DOHH2 (cell line): ENCODE results near the gene NSMCE1.

ENCODE experiments used
- H3F3A ChIP-seq: fragments of 200-600 bp; sonication (generic), shearing (Covaris generic); 2 replicates; pipeline ENCODE4 v1.6.0; 2016; ENCODE audit warnings: antibody characterized with exemption, mild to moderate bottlenecking; ENCODE audit not compliant: control insufficient read depth, insufficient read depth
- H3K27ac ChIP-seq: fragments of 200-600 bp; sonication (generic); 2 replicates; pipeline ENCODE4 v1.5.1; 2014; ENCODE audit warnings: low read depth, mild to moderate bottlenecking, low read length, moderate library complexity
- H3K27me3 ChIP-seq: fragments of 200-600 bp; sonication (generic); 2 replicates; pipeline ENCODE4 v1.6.1; 2014; ENCODE audit warnings: mild to moderate bottlenecking, low read length, mixed read lengths; ENCODE audit not compliant: control insufficient read depth
- H3K36me3 ChIP-seq: fragments of 200-600 bp; sonication (generic); 2 replicates; pipeline ENCODE4 v1.6.1; 2014; ENCODE audit warnings: mild to moderate bottlenecking, low read length, moderate library complexity, mixed read lengths; ENCODE audit not compliant: control insufficient read depth
- H3K4me1 ChIP-seq: fragments of 200-600 bp; sonication (generic); 2 replicates; pipeline ENCODE4 v1.6.1; 2014; ENCODE audit warnings: mild to moderate bottlenecking, low read length, mixed read lengths; ENCODE audit not compliant: control insufficient read depth
- H3K4me2 ChIP-seq: fragments of 200-600 bp; sonication (generic); 2 replicates; pipeline ENCODE4 v1.6.0; 2014; ENCODE audit warnings: mild to moderate bottlenecking, low read length, moderate library complexity
- H3K4me3 ChIP-seq: fragments of 200-600 bp; sonication (generic); 2 replicates; pipeline ENCODE4 v1.5.1; 2014; ENCODE audit warnings: mild to moderate bottlenecking, low read length, mixed read lengths
- H3K79me2 ChIP-seq: fragments of 200-600 bp; sonication (generic); 2 replicates; pipeline ENCODE4 v1.6.1; 2014; ENCODE audit warnings: mild to moderate bottlenecking, low read length, mixed read lengths; ENCODE audit not compliant: control insufficient read depth
- H3K9me2 ChIP-seq: fragments of 200-600 bp; sonication (generic); replicated peaks from 2 replicates; pipeline ENCODE4 v1.6.1; 2014; ENCODE audit warnings: mild to moderate bottlenecking, low read length, mixed read lengths; ENCODE audit not compliant: control insufficient read depth
- H3K9me3 ChIP-seq: fragments of 200-600 bp; sonication (generic); 2 replicates; pipeline ENCODE4 v1.6.1; 2014; ENCODE audit warnings: antibody characterized with exemption, low read length, mixed read lengths; ENCODE audit not compliant: control insufficient read depth, insufficient read depth
- H4K20me1 ChIP-seq: fragments of 200-600 bp; sonication (generic); 2 replicates; pipeline ENCODE4 v1.6.0; 2014; ENCODE audit warnings: low read depth, mild to moderate bottlenecking, antibody characterized with exemption, low read length, moderate library complexity; ENCODE audit not compliant: control insufficient read depth, insufficient read depth
- EZH2phosphoT487 ChIP-seq: fragments of 200-600 bp; sonication (generic); IDR thresholded peaks from 2 replicates; pipeline ENCODE4 v1.6.1; 2017; ENCODE audit warnings: borderline replicate concordance, mild to moderate bottlenecking, antibody characterized with exemption, low read length, moderate library complexity, mixed read lengths
- TF ChIP-seq, protein P1 (sequence below): fragments of 200-600 bp; sonication (generic); IDR thresholded peaks from one replicate; pipeline ENCODE4 v1.5.1; 2014; ENCODE audit warnings: antibody characterized with exemption, mild to moderate bottlenecking, low read depth, low read length; ENCODE audit not compliant: poor library complexity, severe bottlenecking

Gene NSMCE1

DNA sequence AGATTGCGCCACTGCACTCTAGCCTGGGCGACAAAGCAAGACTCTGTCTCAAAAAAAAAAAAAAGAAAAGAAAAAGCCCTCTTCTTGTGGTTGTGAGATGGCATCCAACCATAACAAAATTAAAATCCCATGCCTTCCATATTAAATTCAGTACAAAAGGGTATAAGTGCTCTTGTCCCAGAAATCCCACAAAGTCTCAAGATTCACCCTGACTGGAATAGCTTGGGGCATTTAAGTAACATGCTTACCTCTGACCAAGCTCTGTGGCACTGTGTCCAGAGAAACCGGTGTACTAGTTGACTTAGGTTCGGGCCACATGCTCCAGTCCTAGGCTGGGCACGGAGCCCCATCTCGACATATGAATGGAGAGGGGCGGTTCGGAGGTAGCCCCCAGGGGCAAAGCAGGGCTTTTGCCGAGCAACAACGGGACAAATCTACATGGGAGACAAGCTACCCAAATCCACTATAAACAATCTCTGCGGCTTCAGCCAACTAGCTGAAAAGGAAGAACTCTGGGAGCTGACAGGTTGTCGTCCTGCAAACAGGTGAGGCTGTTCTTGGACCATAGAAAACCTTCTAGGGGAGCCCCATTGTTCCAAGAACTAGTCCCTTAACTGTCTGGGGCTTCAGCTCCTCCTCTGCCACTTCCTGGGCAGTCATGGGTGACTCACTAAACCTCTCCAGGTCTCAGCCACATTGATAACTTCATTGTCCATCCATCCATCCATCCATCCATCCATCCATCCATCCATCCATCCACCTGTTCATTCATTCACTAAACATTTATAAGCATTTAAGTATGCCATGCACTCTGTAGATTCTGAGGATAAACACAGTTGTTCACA lies 34.9 kb upstream of the NSMCE1 start:
- peaks cover 68% of the 10 kb centered on the region for H3K4me1 ChIP-seq
- peaks cover 39% of the 10 kb centered on the region for H3F3A ChIP-seq
- no peaks in the 10 kb centered on the region for H3K79me2 ChIP-seq
- H3K9me2 ChIP-seq, result no peaks in the 10 kb centered on the region
- no peak for TF ChIP-seq EZH2phosphoT487
- TF ChIP-seq, protein P1, sequence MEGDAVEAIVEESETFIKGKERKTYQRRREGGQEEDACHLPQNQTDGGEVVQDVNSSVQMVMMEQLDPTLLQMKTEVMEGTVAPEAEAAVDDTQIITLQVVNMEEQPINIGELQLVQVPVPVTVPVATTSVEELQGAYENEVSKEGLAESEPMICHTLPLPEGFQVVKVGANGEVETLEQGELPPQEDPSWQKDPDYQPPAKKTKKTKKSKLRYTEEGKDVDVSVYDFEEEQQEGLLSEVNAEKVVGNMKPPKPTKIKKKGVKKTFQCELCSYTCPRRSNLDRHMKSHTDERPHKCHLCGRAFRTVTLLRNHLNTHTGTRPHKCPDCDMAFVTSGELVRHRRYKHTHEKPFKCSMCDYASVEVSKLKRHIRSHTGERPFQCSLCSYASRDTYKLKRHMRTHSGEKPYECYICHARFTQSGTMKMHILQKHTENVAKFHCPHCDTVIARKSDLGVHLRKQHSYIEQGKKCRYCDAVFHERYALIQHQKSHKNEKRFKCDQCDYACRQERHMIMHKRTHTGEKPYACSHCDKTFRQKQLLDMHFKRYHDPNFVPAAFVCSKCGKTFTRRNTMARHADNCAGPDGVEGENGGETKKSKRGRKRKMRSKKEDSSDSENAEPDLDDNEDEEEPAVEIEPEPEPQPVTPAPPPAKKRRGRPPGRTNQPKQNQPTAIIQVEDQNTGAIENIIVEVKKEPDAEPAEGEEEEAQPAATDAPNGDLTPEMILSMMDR, result no peak
- no peak overlapping the region for H3K4me3 ChIP-seq
- no peaks in the 10 kb centered on the region for H4K20me1 ChIP-seq
- H3K27ac ChIP-seq, result 0 out of 2 replicates have a peak overlapping the region, but pooled peaks have one; percentile 98
- peaks cover 4% of the 10 kb centered on the region; the same call in 1 of the 2 replicates for H3K9me3 ChIP-seq
- no peaks in the 10 kb centered on the region for H3K27me3 ChIP-seq
- H3K36me3 ChIP-seq, result no peaks in the 10 kb centered on the region
- H3K4me2 ChIP-seq, result peak overlapping the region; percentile 9; the same call in 1 of the 2 replicates

DNA sequence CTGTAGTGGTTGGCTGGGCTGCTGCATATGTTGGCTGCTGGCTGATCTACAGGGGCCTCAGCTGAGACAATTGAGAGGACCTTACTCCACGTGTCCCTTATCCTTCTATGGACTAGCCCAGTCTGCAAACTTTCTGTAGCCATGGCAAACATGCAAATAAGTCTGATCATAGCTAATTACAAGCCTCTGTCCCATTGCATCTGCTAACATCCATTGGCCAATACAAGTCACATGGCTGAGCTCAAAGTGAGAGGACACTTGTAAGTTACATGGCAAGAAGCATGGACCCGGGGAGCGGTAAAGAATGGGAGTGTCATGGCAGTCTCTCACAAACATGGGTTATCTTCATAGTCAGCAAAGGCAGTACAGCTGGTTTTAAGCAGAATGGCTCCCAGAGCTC lies 33.6 kb upstream of the NSMCE1 start:
- Histone ChIP-seq H3K4me2 (peak overlapping the region; percentile 59), H3K27me3 (no peaks in the 10 kb centered on the region), H3K79me2 (no peaks in the 10 kb centered on the region), H3K4me3 (peak overlapping the region; percentile 53), H4K20me1 (no peaks in the 10 kb centered on the region), H3K4me1 (peaks cover 82% of the 10 kb centered on the region), H3K9me3 (peaks cover 4% of the 10 kb centered on the region; the same call in 1 of the 2 replicates), H3K27ac (peak overlapping the region; percentile 98), H3K36me3 (no peaks in the 10 kb centered on the region), H3K9me2 (no peaks in the 10 kb centered on the region), H3F3A (peaks cover 51% of the 10 kb centered on the region)
- TF ChIP-seq, protein P1, result no peak
- no peak for TF ChIP-seq EZH2phosphoT487

DNA sequence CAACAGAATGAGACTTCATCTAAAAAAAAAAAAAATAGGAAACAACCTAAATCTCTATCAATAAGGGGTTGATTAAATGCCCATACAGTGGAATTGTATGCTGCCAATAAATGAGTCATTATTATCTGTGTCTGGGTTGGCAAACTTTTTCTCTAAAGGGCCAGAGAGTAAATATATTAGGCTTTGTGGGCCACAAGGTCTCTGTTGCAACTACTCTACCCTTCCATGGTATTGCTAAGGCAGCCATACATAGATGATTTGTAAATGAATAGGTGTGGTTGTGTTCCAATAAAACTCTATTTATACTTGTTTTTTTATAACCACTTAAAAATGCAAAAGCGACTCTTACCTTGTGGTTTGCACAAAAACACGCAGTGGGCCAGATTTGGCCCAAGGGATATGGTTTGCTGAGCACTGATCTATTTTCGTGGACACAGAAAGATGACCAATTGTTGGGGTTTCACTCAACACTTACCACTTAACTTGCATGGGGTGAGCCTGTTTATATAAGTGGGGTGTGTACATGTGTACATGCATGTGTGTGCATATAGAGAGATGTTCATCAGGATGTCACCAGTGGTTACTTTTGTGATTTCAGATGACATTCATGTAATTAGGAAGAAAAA lies 32.8 kb upstream of the NSMCE1 start:
- no peaks in the 10 kb centered on the region for H3K9me2 ChIP-seq
- H3K79me2 ChIP-seq, result no peaks in the 10 kb centered on the region
- H3K9me3 ChIP-seq, result peaks cover 4% of the 10 kb centered on the region; the same call in 1 of the 2 replicates
- H3K36me3 ChIP-seq, result no peaks in the 10 kb centered on the region
- H3K27me3 ChIP-seq, result no peaks in the 10 kb centered on the region
- H3F3A ChIP-seq, result peaks cover 52% of the 10 kb centered on the region
- peak overlapping the region; percentile 98 for H3K27ac ChIP-seq
- peaks cover 89% of the 10 kb centered on the region for H3K4me1 ChIP-seq
- peak overlapping the region; percentile 53 for H3K4me3 ChIP-seq
- no peak for TF ChIP-seq EZH2phosphoT487
- TF ChIP-seq, protein P1, result no peak
- peak overlapping the region; percentile 59 for H3K4me2 ChIP-seq
- no peaks in the 10 kb centered on the region for H4K20me1 ChIP-seq
